Small intestine (tissue), 7 donors: Measurements from ENCODE around the gene LILRA5. TPM values are rescaled to one million over a fixed set of nuclear protein-coding genes. Genes with fewer than 3 reads are reported as not detected.

Source experiments
- DNase-seq, 2 donors: peaks; one replicate each; pipeline versions ENCODE4 v3.0.0 to v3.0.0-alpha.2; 2013
- FAIRE-seq: peaks from 2 replicates; lab custom pipeline; 2012; peaks lifted over from hg19 to GRCh38; lab: Jason Lieb, UNC
- H3K27ac ChIP-seq, 3 donors: one replicate each; pipeline ENCODE4 v1.5.1; 2013; ENCODE audit warnings: low read length in 2 of 3, mild to moderate bottlenecking in 2 of 3, control low read depth in 1 of 3, inconsistent platforms in 1 of 3, low read depth in 1 of 3, moderate library complexity in 1 of 3
- H3K27me3 ChIP-seq, 3 donors: one replicate each; pipeline ENCODE4 v1.6.1; 2013; ENCODE audit warnings: low read length in 3 of 3, inconsistent platforms in 1 of 3; ENCODE audit not compliant: control insufficient read depth in 3 of 3, insufficient read depth in 3 of 3
- H3K36me3 ChIP-seq, 3 donors: one replicate each; pipeline ENCODE4 v1.6.1; 2013; ENCODE audit warnings: low read length in 3 of 3, inconsistent platforms in 1 of 3, low read depth in 1 of 3, mild to moderate bottlenecking in 1 of 3, moderate library complexity in 1 of 3; ENCODE audit not compliant: control insufficient read depth in 3 of 3, insufficient read depth in 2 of 3
- H3K4me1 ChIP-seq, 3 donors: one replicate each; pipeline ENCODE4 v1.6.1; 2013; ENCODE audit warnings: low read length in 2 of 3, inconsistent platforms in 1 of 3, low read depth in 1 of 3, mild to moderate bottlenecking in 1 of 3, moderate library complexity in 1 of 3; ENCODE audit not compliant: control insufficient read depth in 3 of 3, insufficient read depth in 2 of 3
- H3K4me3 ChIP-seq, 3 donors: one replicate each; pipeline ENCODE4 v1.5.1; 2013; ENCODE audit warnings: low read length in 3 of 3, control low read depth in 1 of 3, inconsistent platforms in 1 of 3, low read depth in 1 of 3, mild to moderate bottlenecking in 1 of 3, moderate library complexity in 1 of 3
- H3K9me3 ChIP-seq, 2 donors: one replicate each; pipeline ENCODE4 v1.6.1; 2013; ENCODE audit warnings: low read depth in 1 of 2, low read length in 1 of 2; ENCODE audit not compliant: control insufficient read depth in 2 of 2, insufficient read depth in 1 of 2
- WGBS, 3 donors: extraction: QIAGEN DNeasy Blood & Tissue Kit; methylation state at CpG; one replicate each; pipeline ENCODE4 v1.1.7; 2013; 5-methylcytosine and 5-hydroxymethylcytosine counted together
- polyA plus RNA-seq, 4 donors: library from polyadenylated mRNA; stranded (reverse) in 3 of 4; unstranded in 1 of 4; fragments of 200-250 nt in 3 of 4; fragments of 120-200 nt in 1 of 4; gene quantifications; one replicate each; pipeline versions ENCODE4 v1.2.1 to v1.2.3, GENCODE V29; 2013
- donor health status: healthy with polysubstance abuse.
- donor health status: control.
- donor health status: control.
- donor health status: Bipolar disorder and iron deficiency.
- donor health status: healthy.

LILRA5 gene
- polyA plus RNA-seq, 4 donors = 1.6 to 8.2 (median 2.2) TPM

GRCh38 chr19:54268936-54269335, 44.0 kb downstream of the LILRA5 start:
- no peaks in the 10 kb centered on the region for H3K36me3 ChIP-seq
- no peaks in the 10 kb centered on the region for H3K27me3 ChIP-seq
- FAIRE-seq (no peak), DNase-seq (no peak)
- WGBS, 3 donors = 45 to 66% (median 52%) methylated on average over 2 of the region's 2 CpGs
- H3K4me1 ChIP-seq = no peaks in the 10 kb centered on the region
- H3K4me3 ChIP-seq = no peak overlapping the region
- H3K9me3 ChIP-seq = no peaks in the 10 kb centered on the region
- no peak overlapping the region for H3K27ac ChIP-seq

- 3 to 7% (median 6%) methylated on average over 6 of the region's 6 CpGs for WGBS, 3 donors
- no peak overlapping the region for H3K4me3 ChIP-seq
- FAIRE-seq = no peak
Measured at GRCh38 chr19:54266133-54266532, 46.8 kb downstream of the LILRA5 start.

GRCh38 chr19:54262470-54262869, 50.5 kb downstream of the LILRA5 start:
- no peaks in the 10 kb centered on the region for H3K4me1 ChIP-seq
- H3K4me3 ChIP-seq = no peak overlapping the region
- H3K27me3 ChIP-seq = no peaks in the 10 kb centered on the region
- no peak overlapping the region for H3K27ac ChIP-seq
- no peak for FAIRE-seq
- DNase-seq = no peak
- no peaks in the 10 kb centered on the region for H3K36me3 ChIP-seq
- no peaks in the 10 kb centered on the region for H3K9me3 ChIP-seq
- WGBS, 3 donors = 79 to 89% (median 84%) methylated on average over 2 of the region's 2 CpGs

More at GRCh38 chr19:54266133-54266532, 46.8 kb downstream of the LILRA5 start:
- Histone ChIP-seq H3K27ac (no peak overlapping the region), H3K36me3 (no peaks in the 10 kb centered on the region), H3K4me1 (no peaks in the 10 kb centered on the region), H3K9me3 (no peaks in the 10 kb centered on the region), H3K27me3 (no peaks in the 10 kb centered on the region)
- DNase-seq = peak; percentile 61 to 79

- no peaks in the 10 kb centered on the region for H3K4me1 ChIP-seq
- H3K9me3 ChIP-seq = no peaks in the 10 kb centered on the region
- FAIRE-seq (no peak), DNase-seq (no peak)
- H3K27ac ChIP-seq = no peak overlapping the region
- WGBS, 3 donors = 73 to 80% (median 74%) methylated on average over 11 of the region's 11 CpGs
- no peaks in the 10 kb centered on the region for H3K27me3 ChIP-seq
- no peak overlapping the region for H3K4me3 ChIP-seq
- H3K36me3 ChIP-seq = no peaks in the 10 kb centered on the region
Measured at GRCh38 chr19:54262066-54262465, 50.9 kb downstream of the LILRA5 start.

GRCh38 chr19:54257116-54257480, 55.9 kb downstream of the LILRA5 start, which contains the start of gene LILRB5:
LILRB5 (minus strand) TSS chr19:54257273; CDS start chr19:54257193, 80 bp downstream.
- Histone ChIP-seq H3K4me1 (no peaks in the 10 kb centered on the region), H3K36me3 (no peaks in the 10 kb centered on the region), H3K9me3 (no peaks in the 10 kb centered on the region), H3K27me3 (peaks cover 0 to 3% (median 0%) of the 10 kb centered on the region in 3 donors), H3K27ac (no peak within 1 kb of the TSS), H3K4me3 (no peak within 1 kb of the TSS)
- FAIRE-seq = no peak
- WGBS, 3 donors = 67 to 69% (median 69%) methylated on average over 9 of the region's 9 CpGs
- no peak for DNase-seq

Other genes with a start within 250 kb of the LILRA5 start
- gene VSTM1, start 249.3 kb downstream of the LILRA5 start, polyA plus RNA-seq = under 1 TPM in 1 of 4 donors, not detected in 3; 0.09 TPM
- gene TARM1, start 231.8 kb downstream of the LILRA5 start, polyA plus RNA-seq = not detected
- under 1 TPM; 0.27 to 0.89 (median 0.67) TPM for gene OSCAR, start 212.4 kb downstream of the LILRA5 start, polyA plus RNA-seq
- 100 to 1,000 TPM; 130 to 409 (median 211) TPM for gene NDUFA3, start 210.3 kb downstream of the LILRA5 start, polyA plus RNA-seq
- gene TFPT, start 197.5 kb downstream of the LILRA5 start, polyA plus RNA-seq = 10 to 100 TPM; 16.4 to 26.5 (median 23.1) TPM
- 10 to 100 TPM; 44.3 to 57.0 (median 47.4) TPM for gene PRPF31, start 197.4 kb downstream of the LILRA5 start, polyA plus RNA-seq
- 10 to 100 TPM; 24.4 to 37.4 (median 28.5) TPM for gene CNOT3, start 175.4 kb downstream of the LILRA5 start, polyA plus RNA-seq
- gene LENG1, start 153.4 kb downstream of the LILRA5 start, polyA plus RNA-seq = 10 to 100 TPM in 1 of 4 donors, 1 to 10 TPM in 3; 6.7 to 11.1 (median 9.6) TPM
- gene TMC4, start 140.0 kb downstream of the LILRA5 start, polyA plus RNA-seq = 100 to 1,000 TPM in 3 of 4 donors, 10 to 100 TPM in 1; 40.6 to 174 (median 129) TPM
- 100 to 1,000 TPM in 1 of 4 donors, 10 to 100 TPM in 3; 47.8 to 118 (median 54.7) TPM for gene MBOAT7, start 123.6 kb downstream of the LILRA5 start, polyA plus RNA-seq
- 10 to 100 TPM; 32.7 to 57.8 (median 44.8) TPM for gene TSEN34, start 121.9 kb downstream of the LILRA5 start, polyA plus RNA-seq
- 1,000 to 10,000 TPM; 2,119 to 4,773 (median 3,564) TPM for gene RPS9, start 112.3 kb downstream of the LILRA5 start, polyA plus RNA-seq
- gene LILRB3, start 90.2 kb downstream of the LILRA5 start, polyA plus RNA-seq = 1 to 10 TPM in 2 of 4 donors, under 1 TPM in 2; 0.45 to 3.6 (median 1.4) TPM
- 1 to 10 TPM in 1 of 4 donors, under 1 TPM in 2, not detected in 1; 0.27 to 1.6 (median 0.53) TPM for gene LILRA6, start 70.4 kb downstream of the LILRA5 start, polyA plus RNA-seq
- gene LILRB5, start 55.9 kb downstream of the LILRA5 start, polyA plus RNA-seq = 1 to 10 TPM; 1.1 to 6.9 (median 4.4) TPM
- 1 to 10 TPM in 2 of 4 donors, under 1 TPM in 2; 0.22 to 4.7 (median 1.7) TPM for gene LILRB2, start 32.1 kb downstream of the LILRA5 start, polyA plus RNA-seq
- gene LILRA4, start 26.0 kb upstream of the LILRA5 start, polyA plus RNA-seq = under 1 TPM in 2 of 4 donors, not detected in 2; 0.19 to 0.22 TPM
- 10 to 100 TPM in 1 of 4 donors, 1 to 10 TPM in 3; 2.2 to 10.9 (median 8.9) TPM for gene LAIR1, start 51.8 kb upstream of the LILRA5 start, polyA plus RNA-seq
- 10 to 100 TPM in 1 of 4 donors, 1 to 10 TPM in 1, not detected in 2; 1.5 to 10.1 TPM for gene TTYH1, start 102.3 kb upstream of the LILRA5 start, polyA plus RNA-seq
- 100 to 1,000 TPM in 1 of 4 donors, 10 to 100 TPM in 3; 51.6 to 214 (median 87.2) TPM for gene LENG8, start 136.0 kb upstream of the LILRA5 start, polyA plus RNA-seq
- gene LENG9, start 150.6 kb upstream of the LILRA5 start, polyA plus RNA-seq = 10 to 100 TPM in 2 of 4 donors, 1 to 10 TPM in 2; 8.7 to 14.1 (median 10.5) TPM
- gene CDC42EP5, start 160.1 kb upstream of the LILRA5 start, polyA plus RNA-seq = 100 to 1,000 TPM; 131 to 215 (median 163) TPM
- under 1 TPM in 2 of 4 donors, not detected in 2; 0.09 to 0.33 TPM for gene LAIR2, start 189.7 kb upstream of the LILRA5 start, polyA plus RNA-seq